Hepatocyte (in vitro differentiated cells): ENCODE data around the gene C21orf91. TPM values are rescaled to one million over a fixed set of nuclear protein-coding genes. Genes with fewer than 3 reads are reported as not detected.

Experiments
- DNase-seq: peaks from one replicate; pipeline ENCODE4 v3.0.0-alpha.2; 2016; ENCODE audit warnings: low spot score
- H2AFZ ChIP-seq: fragments of 200-600 bp; sonication (generic); 2 replicates; pipeline ENCODE4 v1.6.0; 2016; ENCODE audit warnings: antibody characterized with exemption, mild to moderate bottlenecking
- H3K27ac ChIP-seq: fragments of 200-600 bp; sonication (generic); 2 replicates; pipeline ENCODE4 v1.5.1; 2016; ENCODE audit warnings: mild to moderate bottlenecking
- H3K27me3 ChIP-seq: fragments of 200-600 bp; sonication (generic); 2 replicates; pipeline ENCODE4 v1.6.1; 2016
- H3K36me3 ChIP-seq: fragments of 200-600 bp; sonication (generic); replicated peaks from 2 replicates; pipeline ENCODE4 v1.5.1; 2016; ENCODE audit warnings: low read depth; ENCODE audit not compliant: insufficient read depth
- H3K4me1 ChIP-seq: fragments of 200-600 bp; sonication (generic); 2 replicates; pipeline ENCODE4 v1.5.1; 2016; ENCODE audit warnings: mild to moderate bottlenecking, moderate library complexity; ENCODE audit not compliant: insufficient read depth
- H3K4me2 ChIP-seq: fragments of 200-600 bp; sonication (generic); 2 replicates; pipeline ENCODE4 v1.6.0; 2016
- H3K4me3 ChIP-seq: fragments of 200-600 bp; sonication (generic); 2 replicates; pipeline ENCODE4 v1.5.1; 2016; ENCODE audit warnings: mild to moderate bottlenecking
- H3K79me2 ChIP-seq: fragments of 200-600 bp; sonication (generic); 2 replicates; pipeline ENCODE4 v1.6.0; 2017; ENCODE audit warnings: mild to moderate bottlenecking
- H3K9me2 ChIP-seq: fragments of 200-600 bp; sonication (generic); replicated peaks from 2 replicates; pipeline ENCODE4 v1.6.0; 2017; ENCODE audit warnings: mild to moderate bottlenecking; ENCODE audit not compliant: insufficient read depth
- H3K9me3 ChIP-seq: fragments of 200-600 bp; sonication (generic); 2 replicates; pipeline ENCODE4 v1.5.1; 2016; ENCODE audit warnings: low read depth, mild to moderate bottlenecking
- H4K20me1 ChIP-seq: fragments of 200-600 bp; sonication (generic); 2 replicates; pipeline ENCODE4 v1.6.0; 2016; ENCODE audit warnings: mild to moderate bottlenecking; ENCODE audit not compliant: insufficient read depth, poor library complexity, severe bottlenecking
- CTCF ChIP-seq: fragments of 200-600 bp; sonication (generic); IDR thresholded peaks from 2 replicates; pipeline ENCODE4 v1.5.1; 2016; ENCODE audit warnings: antibody characterized with exemption, mild to moderate bottlenecking; ENCODE audit not compliant: poor library complexity
- EZH2 ChIP-seq: fragments of 200-600 bp; sonication (generic); IDR thresholded peaks from 2 replicates; pipeline ENCODE4 v1.6.1; 2016; ENCODE audit warnings: antibody characterized with exemption, mild to moderate bottlenecking, borderline replicate concordance
- EZH2phosphoT487 ChIP-seq: fragments of 200-600 bp; sonication (generic); IDR thresholded peaks from one replicate; pipeline ENCODE4 v1.6.1; 2018; ENCODE audit warnings: antibody characterized with exemption, mild to moderate bottlenecking, low read depth, moderate library complexity; ENCODE audit not compliant: unreplicated experiment, severe bottlenecking
- WGBS: methylation state at CpG from one replicate; pipeline ENCODE4 v1.1.6; 2016; ENCODE audit warnings: low lambda C conversion rate; ENCODE audit errors: missing lambda C conversion rate; 5-methylcytosine and 5-hydroxymethylcytosine counted together
- polyA plus RNA-seq: library from polyadenylated mRNA; unstranded; fragments of >200 nt; fragmentation: Nextera tagmentation; extraction: Ambion mirVana; gene quantifications from 2 replicates; pipeline ENCODE4 v1.2.1, GENCODE V29; 2016
- total RNA-seq: library from RNA; depleted of rRNA; stranded (reverse); fragments of >200 nt; gene quantifications from 2 replicates; pipeline ENCODE4 v1.2.3, GENCODE V29; 2014

The C21orf91 gene
- total RNA-seq: 11.1 and 13.6 TPM in 2 replicates
- 3.9 and 6.2 TPM in 2 replicates for polyA plus RNA-seq

- peaks cover 6% of the 10 kb centered on the region for H3K4me1 ChIP-seq
- peak within 1 kb of the TSS; percentile 94 for H3K4me3 ChIP-seq
- H3K9me3 ChIP-seq: no peaks in the 10 kb centered on the region
- H2AFZ ChIP-seq: peak within 1 kb of the TSS; percentile 67
- no peaks in the 10 kb centered on the region for H4K20me1 ChIP-seq
- H3K79me2 ChIP-seq: peaks cover 43% of the 10 kb centered on the region
- H3K27me3 ChIP-seq: no peaks in the 10 kb centered on the region
- TF ChIP-seq EZH2phosphoT487: no peak
- TF ChIP-seq CTCF: no peak
- no peak for TF ChIP-seq EZH2
- no peaks in the 10 kb centered on the region for H3K9me2 ChIP-seq
- peak; percentile 93 for DNase-seq
- H3K27ac ChIP-seq: peak within 1 kb of the TSS; percentile 98
- peaks cover 6% of the 10 kb centered on the region for H3K36me3 ChIP-seq
- WGBS: 2% methylated on average over 70 of the region's 78 CpGs
- H3K4me2 ChIP-seq: peak within 1 kb of the TSS; percentile 81
Observed at GRCh38 chr21:17819114-17819876, at the start of gene C21orf91. C21orf91 (minus strand) TSS chr21:17819356; CDS start chr21:17818318, 1,038 bp downstream.

GRCh38 chr21:17866590-17866989 is 47.4 kb upstream of the C21orf91 start:
- Histone ChIP-seq H3K36me3 (no peaks in the 10 kb centered on the region), H3K27ac (no peak overlapping the region), H2AFZ (no peak overlapping the region), H3K4me1 (no peaks in the 10 kb centered on the region), H3K27me3 (no peaks in the 10 kb centered on the region), H3K9me3 (no peaks in the 10 kb centered on the region), H3K9me2 (no peaks in the 10 kb centered on the region), H3K79me2 (no peaks in the 10 kb centered on the region), H3K4me3 (no peak overlapping the region), H4K20me1 (no peaks in the 10 kb centered on the region), H3K4me2 (no peak overlapping the region)
- TF ChIP-seq EZH2 (no peak), CTCF (no peak), EZH2phosphoT487 (no peak)
- WGBS: 75% methylated on average over 2 of the region's 2 CpGs
- DNase-seq: no peak

- Histone ChIP-seq H3K27me3 (no peaks in the 10 kb centered on the region), H3K36me3 (no peaks in the 10 kb centered on the region), H3K79me2 (no peaks in the 10 kb centered on the region), H3K4me1 (no peaks in the 10 kb centered on the region), H2AFZ (no peak overlapping the region), H3K4me2 (no peak overlapping the region), H3K4me3 (no peak overlapping the region), H4K20me1 (no peaks in the 10 kb centered on the region), H3K9me3 (no peaks in the 10 kb centered on the region), H3K27ac (no peak overlapping the region), H3K9me2 (no peaks in the 10 kb centered on the region)
- WGBS: 81% methylated on average over 1 of the region's 1 CpG
- TF ChIP-seq CTCF (no peak), EZH2 (no peak), EZH2phosphoT487 (no peak)
- no peak for DNase-seq
Observed at GRCh38 chr21:17859661-17860060, 40.5 kb upstream of the C21orf91 start.
